Upper lobe of left lung (tissue), 4 donors: ENCODE results near the gene TRAPPC3L.

Experiments used
- EP300 ChIP-seq, 4 donors: sonication (generic); formaldehyde crosslinking; IDR thresholded peaks; one replicate each; pipeline ENCODE4 v1.5.1; 2017; ENCODE audit warnings: antibody characterized with exemption in 4 of 4, control low read depth in 2 of 4
- POLR2A ChIP-seq, 4 donors: fragments of 450-650 bp; IDR thresholded peaks; one replicate each; pipeline ENCODE4 v1.5.1; 2016 to 2017; ENCODE audit warnings: antibody characterized with exemption in 4 of 4, mild to moderate bottlenecking in 2 of 4
- TF ChIP-seq, protein P1 (sequence below), 6 experiments: fragments of 450-650 bp in 4 of 6; fragments of 200-600 bp in 2 of 6; sonication (generic) in 2 of 6; IDR thresholded peaks; one replicate each; pipeline ENCODE4 v1.5.1; 2016 to 2019; ENCODE audit warnings: antibody characterized with exemption in 6 of 6

DNA sequence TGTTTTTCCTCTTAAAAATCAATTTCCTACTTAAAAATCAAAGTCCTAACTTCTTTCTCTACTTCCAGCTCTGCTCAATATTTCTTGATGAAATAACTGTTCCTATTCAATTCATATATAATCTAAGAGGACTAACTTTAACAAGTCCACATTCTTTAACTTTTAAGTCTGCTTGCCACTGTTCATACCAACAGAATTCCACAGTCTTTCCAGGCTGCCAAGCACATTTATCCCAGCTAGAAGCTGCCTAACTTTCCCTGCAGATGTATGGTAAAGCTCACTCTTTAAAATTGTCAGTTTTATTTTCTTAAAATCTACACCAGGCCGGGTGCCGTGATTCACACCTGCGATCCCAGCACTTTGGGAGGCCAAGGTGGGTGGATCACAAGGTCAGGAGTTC, 72.8 kb downstream of the TRAPPC3L start:
- TF ChIP-seq EP300 (IDR thresholded peaks at IDR 0.05) (no peak), POLR2A (IDR thresholded peaks at IDR 0.05) (no peak)
- TF ChIP-seq, protein P1, sequence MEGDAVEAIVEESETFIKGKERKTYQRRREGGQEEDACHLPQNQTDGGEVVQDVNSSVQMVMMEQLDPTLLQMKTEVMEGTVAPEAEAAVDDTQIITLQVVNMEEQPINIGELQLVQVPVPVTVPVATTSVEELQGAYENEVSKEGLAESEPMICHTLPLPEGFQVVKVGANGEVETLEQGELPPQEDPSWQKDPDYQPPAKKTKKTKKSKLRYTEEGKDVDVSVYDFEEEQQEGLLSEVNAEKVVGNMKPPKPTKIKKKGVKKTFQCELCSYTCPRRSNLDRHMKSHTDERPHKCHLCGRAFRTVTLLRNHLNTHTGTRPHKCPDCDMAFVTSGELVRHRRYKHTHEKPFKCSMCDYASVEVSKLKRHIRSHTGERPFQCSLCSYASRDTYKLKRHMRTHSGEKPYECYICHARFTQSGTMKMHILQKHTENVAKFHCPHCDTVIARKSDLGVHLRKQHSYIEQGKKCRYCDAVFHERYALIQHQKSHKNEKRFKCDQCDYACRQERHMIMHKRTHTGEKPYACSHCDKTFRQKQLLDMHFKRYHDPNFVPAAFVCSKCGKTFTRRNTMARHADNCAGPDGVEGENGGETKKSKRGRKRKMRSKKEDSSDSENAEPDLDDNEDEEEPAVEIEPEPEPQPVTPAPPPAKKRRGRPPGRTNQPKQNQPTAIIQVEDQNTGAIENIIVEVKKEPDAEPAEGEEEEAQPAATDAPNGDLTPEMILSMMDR (IDR thresholded peaks at IDR 0.05), result no peak
